Stimulated activated CD8-positive, alpha-beta memory T cell treated with anti-CD3 and anti-CD28 coated beads, Interleukin-7, amount 100 ng/mL, for 48 hours (primary cell): ENCODE data around the gene MRFAP1.
"Not testable (repeated sequence)": the region's sequence is repeated elsewhere in the genome, so short reads cannot be mapped to it uniquely, and the experiment has no call there.

Experiments
- DNase-seq, 2 donors: peaks; one replicate each; pipeline ENCODE4 v3.0.0-alpha.2; 2020; ENCODE audit warnings: low read depth in 1 of 2; ENCODE audit errors: extremely low read depth in 1 of 2

MRFAP1 gene

DNA sequence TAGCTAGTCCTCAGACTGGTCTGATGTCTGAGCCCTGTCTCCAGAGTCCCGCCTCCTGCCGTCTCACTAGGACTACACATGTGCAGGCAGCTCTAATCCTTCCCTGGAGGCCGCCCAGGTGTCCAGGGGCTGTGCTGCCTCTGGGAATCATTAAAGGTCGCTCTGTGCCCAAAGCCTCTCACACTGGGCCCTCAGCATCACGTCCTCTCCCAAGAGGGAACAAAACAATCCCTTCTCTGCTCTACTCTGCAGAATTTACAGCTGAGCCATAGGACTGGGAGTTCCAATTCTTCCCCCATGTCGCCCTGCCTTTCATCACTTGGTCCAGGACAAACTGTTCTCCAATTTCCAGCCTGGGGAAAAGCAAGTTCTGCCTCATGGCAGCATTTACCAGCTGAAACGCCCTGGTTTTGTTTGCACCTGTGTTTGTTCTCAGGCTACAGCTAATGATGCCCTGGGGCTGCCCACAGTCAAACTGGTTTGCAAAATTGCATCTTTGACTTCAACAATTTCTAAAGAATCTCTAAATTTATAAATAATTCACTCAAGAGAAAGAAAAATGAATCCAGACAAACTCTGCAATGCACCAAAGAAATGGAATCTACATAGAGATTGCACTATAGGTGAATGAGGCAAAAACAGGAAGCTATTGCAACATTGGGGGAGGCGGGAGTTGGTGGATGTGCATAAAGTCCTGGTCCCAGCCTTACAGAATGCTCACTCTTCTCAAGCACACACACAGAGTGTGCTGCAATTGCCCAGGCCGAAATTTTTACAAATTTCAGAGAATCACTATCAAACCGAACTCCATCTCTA is 7.2 kb upstream of the MRFAP1 start:
- DNase-seq: no peak

DNA sequence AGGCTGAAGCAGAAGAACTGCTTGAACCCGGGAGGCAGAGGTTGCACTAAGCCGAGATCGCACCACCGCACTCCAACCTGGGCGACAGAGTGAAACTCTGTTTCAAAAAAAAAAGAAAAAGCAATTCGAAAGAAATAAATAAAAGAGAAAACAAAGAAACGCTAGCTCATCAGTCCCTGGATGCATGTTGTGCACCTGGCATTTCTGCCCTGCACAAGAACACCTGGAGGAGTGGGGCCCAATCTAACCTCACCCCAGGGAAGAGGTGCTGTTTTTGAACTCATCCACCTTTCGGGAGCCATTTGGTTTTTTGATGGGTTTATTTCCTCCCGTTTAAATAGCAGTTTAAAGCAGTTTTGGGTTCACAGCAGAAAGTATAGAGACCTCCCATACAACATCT is 5.7 kb upstream of the MRFAP1 start:
- DNase-seq: no peak

DNA sequence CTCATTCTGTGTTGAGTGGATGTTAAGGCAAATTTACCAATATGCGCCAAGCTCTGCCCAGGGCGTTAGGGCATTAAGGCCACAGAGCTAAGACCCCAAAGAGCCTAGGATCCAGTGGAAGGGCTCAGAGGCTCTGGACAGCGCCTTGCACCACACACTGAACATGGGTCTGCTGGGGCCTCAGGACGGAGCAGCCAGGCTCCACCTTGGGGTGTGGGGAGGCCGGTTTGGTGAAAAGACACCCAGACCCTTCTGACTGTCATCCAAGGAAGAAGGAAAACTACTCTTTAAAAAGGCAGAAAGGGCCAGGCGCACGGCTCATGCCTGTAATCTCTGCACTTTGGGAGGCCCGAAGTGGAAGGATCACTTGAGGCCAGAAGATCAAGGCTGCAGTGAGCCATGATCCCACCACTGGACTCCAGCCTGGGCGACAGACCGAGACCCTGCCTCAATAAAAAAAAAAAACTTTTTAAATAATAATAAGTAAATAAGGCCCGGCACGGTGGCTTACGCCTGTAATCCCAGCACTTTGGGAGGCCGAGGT is 1.3 kb upstream of the MRFAP1 start:
- DNase-seq: no peak

DNA sequence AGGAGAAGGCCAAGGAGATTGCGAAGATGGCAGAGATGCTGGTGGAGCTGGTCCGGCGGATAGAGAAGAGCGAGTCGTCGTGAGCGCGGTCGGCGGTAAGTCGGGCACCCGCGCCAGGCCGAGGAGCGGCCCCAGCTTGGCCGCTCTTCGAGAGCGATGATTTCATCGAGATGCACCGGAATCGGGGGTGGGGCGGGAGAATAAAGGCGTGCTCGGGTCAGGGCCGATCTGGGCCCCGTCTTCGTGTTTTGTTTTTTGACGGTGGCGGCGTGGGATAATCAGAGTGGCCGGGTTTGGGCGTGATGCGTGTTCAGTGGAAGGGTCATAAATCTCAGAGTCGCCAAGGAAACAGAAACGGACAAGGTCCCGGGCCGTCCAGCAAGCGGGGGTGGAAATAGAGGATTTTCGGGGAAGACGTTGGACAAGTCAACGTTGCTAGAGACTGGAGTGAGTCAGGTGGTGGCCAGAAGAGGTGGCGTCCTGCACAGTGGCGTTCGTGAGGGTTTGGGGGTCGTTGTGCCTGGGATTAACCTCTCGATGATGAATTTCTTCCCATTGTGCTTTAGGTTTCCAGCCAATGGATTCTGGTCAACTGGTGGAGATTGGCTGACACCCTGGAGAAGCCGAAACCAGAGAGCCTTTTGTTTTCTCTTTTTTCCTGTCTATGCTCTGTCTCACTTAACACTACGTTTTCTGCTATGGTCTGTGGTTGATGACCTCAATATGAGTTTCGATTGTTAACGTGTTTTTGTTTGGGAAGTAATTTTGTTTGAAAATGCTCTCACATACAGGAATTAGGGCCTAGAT is 882 bp downstream of the MRFAP1 start:
- peak in 1 of 2 donors; percentile 26 for DNase-seq

DNA sequence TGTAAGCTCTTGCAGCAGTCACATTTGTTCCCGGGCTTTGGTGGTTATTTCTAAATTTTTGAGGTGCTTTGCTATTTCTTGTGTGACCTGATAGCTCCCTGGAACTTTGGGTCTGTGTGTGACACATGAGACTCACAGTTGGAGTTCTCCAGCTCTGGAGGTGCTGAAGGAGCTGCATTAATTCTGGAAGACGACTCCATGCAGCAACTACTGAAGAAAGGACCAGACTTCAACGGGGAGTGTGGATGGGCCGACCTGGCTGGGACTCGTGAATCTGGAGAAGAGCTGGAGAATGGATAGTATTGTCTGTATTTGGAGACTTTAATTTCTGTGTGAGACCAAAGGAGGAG is 1.5 kb downstream of the MRFAP1 start:
- no peak for DNase-seq

DNA sequence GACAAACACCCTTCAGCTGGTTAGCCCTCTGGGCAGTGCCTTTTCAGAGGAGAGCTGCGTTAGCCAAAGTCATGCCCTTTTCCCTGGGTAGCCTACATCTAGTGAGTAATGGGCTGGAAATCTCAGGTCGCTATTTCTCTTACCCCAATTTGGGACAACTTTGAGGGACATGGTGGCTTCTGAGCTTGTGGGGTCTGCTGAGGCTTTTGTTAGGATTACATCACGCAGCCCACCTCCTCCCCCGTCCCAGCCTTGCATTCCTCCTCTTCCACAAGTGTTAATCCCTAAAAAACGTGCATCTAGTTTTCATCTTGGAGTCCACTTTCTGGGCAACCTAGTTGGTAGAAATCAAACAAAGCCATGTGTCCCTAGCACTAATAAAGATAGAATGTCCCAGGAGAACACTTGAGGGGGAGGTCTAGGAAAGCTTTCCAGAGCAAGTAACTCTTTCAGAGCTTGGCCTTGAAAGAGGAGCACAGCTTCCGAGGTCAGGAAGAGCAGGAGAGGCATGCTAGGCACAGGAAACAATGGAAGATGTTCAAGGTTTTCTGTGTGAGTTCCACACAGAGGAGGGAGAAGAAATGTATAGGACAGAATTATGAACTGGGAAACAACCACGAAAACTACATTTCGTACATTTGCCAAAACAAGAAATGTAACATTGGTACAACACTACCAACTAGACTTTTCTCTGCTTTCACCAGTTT is 2.8 kb downstream of the MRFAP1 start:
- no peak for DNase-seq

DNA sequence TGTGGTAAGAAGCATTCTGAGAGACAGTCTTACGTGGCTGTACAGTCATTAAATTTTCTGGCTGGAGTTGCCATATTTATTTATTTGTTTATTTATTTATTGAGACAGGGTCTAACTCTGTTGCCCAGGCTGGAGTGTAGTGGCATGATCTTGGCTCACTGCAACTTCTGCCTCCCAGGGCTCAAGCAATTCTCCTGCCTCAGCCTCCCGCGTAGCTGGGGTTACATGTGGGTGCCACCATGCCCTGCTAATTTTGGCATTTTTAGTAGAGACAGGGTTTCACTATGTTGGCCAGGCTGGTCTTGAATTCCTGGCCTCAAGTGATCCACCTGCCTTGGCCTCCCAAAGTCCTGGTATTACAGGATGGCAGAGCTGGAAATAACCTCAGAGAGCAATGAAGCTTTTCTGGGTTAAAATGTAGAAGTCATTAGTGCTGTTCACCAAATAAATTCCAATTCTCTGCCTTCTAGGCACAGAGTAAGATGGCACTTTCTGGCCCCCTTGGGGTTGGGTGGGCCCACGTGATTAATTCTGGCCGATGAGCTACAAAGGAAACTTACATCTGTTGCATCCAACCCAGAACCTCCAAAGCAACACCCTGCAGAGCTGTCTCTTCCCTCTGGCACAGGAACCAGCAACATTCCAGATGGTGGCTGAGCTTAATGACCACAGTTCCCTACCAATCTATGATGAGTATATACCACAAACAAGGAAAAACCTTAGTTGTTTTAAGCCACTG is 4.5 kb downstream of the MRFAP1 start:
- no peak for DNase-seq

DNA sequence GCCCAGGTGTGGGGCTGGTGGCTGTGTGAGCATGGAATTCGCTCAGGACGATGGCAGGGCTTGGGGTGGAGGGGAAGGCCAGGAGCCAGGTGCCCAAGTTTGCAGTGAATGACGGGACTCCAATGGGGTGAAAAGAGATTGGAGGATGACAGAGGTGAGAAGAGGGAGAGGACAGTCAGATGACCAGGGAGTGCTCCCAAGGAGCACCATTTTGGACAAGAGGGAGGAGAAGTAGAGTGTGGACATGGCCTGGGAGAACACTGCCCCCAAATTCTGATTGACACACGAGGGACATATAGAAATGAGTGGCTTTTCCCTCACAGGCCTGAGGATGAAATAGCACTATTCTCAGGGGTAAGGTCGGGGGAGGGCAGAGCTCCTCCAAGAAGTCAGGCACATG is 6.7 kb downstream of the MRFAP1 start:
- DNase-seq: no peak

DNA sequence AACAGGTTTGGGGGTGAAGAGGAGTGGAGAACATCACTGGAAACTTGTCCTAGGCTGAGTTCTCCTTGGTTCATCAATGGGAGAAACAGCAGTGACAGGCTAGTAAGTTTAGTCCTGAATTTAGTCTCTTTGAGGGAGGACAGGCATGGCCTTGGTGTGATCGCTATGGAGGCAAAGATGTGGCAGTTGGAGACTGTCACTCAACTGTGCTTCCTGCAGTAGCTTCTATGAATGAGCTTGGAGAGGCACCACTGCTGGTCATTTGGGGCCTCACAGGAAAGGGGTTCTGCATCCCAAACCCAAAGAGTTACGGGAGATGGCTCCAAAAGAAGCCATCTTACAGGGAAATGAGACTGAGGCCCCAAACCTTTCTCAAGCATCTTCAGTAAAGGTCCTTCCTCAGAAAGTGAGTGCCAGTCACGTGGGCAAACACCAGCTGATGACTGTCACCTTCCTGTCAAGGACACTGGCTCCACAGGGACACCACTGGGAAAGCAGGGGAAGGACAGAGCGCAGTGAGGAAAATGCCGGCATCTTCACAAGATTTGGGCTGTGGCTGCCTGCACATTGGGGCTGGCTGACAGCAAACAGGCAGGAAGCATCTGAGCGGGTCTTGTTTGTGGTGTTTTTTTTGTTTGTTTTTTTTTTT is 7.2 kb downstream of the MRFAP1 start:
- DNase-seq: no peak

DNA sequence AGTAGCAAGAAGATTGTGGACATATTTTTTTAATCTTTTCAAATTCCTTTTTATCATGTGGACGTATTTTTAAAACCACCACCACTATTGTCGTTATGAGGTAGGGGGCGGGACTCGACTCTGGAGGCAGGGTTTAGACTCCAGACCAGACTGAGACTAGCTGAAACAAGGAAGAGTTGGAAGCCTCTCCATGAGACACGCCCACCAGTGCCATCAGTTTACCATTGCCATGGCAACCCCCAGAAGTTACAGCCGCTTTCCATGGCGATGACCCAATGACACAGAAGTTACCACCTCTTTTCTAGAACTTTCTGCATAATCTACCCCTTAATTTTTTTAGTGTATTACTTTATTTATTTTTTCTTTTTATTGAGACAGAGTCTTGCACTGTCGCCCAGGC is 8.7 kb downstream of the MRFAP1 start:
- no peak for DNase-seq

DNA sequence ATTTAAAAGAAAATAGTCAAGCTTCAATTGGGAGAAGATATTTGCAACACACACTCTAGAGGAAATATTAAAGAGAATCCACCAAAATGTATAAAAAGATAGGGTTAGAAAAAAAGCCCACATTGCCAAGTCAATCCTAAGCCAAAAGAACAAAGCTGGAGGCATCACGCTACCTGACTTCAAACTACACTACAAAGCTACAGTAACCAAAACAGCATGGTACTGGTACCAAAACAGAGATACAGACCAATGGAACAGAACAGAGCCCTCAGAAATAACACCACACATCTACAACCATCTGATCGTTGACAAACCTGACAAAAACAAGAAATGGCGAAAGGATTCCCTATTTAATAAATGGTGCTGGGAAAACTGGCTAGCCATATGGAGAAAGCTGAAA is 13.7 kb downstream of the MRFAP1 start:
- not testable (repeated sequence) for DNase-seq

DNA sequence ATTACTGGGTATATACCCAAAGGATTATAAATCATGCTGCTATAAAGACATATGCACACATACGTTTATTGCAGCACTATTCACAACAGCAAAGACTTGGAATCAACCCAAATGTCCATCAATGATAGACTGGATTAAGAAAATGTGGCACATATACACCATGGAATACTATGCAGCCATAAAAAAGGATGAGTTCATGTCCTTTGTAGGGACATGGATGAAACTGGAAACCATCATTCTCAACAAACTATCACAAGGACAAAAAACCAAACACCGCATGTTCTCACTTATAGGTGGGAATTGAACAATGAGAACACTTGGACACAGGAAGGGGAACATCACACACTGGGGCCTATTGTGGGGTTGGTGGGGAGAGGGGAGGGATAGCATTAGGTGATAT is 14.8 kb downstream of the MRFAP1 start:
- DNase-seq: not testable (repeated sequence)

DNA sequence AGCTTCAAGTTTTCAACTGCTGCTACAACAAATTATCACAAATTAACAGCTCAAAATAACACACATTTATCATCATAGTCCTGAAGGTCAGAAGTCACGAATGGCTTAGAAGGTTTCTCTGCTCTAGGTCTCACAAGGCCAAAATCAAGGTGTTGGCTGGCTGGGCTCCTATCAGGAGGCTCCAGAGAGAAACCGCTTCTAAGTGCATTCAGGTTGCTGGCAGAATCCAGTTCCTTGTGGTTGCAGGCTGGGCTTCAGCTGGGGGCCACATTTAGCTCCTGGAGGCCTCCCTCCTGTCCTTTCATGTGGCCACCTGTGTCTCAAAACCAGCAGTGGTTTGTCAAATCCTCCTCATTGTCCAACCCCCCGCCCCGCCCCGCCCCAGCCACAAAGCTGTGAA is 15.4 kb downstream of the MRFAP1 start:
- no peak for DNase-seq

DNA sequence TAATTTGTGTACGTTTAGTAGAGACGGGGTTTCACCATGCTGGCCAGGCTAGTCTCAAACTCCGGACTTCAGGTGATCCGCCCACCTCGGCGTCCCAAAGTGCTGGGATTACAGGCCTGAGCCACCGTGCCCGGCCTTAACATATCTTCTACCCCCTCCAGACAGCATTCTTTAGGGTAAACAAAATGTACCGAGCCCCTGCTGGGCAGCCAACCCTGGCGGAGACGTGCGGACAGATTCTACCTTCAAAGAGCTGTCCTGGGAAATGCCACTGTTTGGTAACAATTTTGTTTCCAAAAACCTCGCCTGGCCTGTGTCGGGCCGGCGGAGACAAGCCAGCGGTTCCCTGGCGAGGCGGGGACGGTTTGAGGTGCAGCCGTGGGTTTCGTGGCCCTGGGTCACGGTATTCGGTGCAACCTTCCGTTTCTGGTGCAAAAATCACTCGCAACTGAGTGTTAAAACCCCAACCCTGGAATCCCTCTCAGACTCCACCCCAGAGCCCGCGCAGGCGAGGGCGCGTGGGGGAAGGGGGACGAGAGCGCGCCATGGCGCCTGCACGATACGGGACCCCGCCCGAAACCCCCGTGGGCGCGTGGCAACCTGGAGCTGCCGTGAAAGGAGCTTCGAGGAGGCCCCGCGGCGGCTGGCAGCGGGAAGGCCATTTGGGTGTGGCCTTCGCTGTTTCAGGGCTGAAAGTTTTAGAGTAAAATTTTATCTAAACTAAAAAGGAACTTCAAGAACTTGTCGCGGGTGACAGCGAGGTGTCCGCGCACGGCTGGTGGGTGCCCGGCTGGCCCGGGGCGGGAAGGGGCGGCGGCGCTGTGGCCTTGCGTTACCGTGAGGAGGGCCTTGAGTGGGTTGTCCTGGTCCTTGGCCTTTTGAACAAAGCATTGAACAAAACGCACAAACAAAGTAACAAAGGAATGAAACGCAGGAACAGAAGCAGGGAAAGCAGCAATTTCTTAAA is 17.0 kb downstream of the MRFAP1 start:
- DNase-seq: no peak

DNA sequence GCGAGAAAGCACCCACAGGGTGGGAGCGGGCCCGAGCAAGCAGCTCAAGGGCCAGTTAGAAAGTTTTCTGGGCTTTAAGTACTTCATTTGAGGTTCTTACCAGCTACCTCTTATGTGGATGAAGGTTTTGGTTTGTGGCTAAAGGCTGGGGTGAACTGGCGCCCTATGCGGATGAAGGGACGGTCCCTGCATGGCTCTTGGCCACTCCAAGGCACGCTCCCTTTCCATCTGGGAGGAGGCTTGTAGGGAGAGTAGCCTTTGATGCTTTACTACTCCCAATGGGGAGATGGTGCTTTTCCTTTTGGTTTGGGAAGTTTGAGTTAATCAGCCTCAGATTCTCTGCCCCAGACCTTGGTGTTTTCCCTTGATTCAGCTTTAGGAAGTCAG is 17.7 kb downstream of the MRFAP1 start:
- DNase-seq: no peak

DNA sequence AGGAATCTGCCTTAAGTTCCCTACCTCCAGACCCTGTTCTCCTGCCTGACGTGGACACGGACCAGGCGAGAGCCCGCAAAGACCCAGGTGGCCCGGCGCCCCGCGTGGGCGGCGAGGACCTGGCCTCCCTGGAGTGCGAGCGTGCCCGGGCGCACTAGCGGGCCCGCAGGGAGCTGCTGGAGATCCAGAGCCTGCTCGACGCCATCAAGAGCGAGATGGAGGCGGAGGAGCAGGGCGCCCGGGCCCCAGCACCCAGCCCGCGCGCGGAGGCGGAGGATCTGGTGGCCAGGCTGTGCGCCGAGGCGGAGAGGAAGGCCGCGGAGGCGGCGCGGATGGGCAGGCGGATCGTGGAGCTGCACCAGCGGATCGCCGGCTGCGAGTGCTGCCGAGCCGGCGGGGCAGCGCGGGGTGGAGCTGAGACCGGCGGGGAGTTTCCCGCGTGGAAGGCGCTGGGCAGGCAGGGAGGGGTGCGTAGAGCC is 18.2 kb downstream of the MRFAP1 start:
- DNase-seq: no peak

DNA sequence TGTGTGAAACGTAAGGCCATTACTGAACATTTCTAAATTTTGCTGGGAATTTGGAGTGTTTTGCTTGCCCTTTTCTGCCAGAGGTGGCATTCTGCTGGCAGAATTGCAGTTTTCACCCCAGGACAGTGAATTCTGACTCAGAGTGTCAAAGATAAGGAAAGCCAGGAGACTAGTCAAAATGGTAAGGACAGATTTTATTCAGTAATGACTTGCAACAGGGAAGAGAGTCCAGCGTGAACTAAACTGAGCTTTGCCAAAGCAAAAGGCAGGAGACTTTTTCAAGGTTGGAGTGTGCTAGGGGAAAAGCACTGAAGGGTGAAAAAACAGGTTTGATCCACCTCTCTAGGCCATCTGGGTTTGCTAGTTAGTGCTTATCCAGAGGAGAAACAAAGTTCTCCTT is 19.4 kb downstream of the MRFAP1 start:
- no peak for DNase-seq

DNA sequence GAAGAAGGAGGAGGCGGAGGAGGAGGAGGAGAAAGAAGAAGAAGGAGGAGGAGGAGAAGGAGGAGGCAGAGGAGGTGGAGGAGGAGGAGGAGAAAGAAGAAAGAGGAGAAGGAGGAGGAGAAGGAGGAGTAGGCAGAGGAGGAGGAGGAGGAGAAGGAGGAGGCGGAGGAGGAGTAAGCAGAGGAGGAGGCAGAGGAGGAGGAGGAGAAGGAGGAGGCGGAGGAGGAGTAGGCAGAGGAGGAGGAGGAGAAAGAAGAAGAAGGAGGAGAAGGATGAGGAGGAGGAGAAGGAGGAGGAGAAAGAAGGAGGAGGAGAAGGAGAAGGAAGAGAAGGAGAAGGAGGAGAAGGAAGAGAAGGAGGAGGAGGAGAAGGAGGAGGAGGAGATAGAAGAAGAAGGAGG is 19.9 kb downstream of the MRFAP1 start:
- no peak for DNase-seq

DNA sequence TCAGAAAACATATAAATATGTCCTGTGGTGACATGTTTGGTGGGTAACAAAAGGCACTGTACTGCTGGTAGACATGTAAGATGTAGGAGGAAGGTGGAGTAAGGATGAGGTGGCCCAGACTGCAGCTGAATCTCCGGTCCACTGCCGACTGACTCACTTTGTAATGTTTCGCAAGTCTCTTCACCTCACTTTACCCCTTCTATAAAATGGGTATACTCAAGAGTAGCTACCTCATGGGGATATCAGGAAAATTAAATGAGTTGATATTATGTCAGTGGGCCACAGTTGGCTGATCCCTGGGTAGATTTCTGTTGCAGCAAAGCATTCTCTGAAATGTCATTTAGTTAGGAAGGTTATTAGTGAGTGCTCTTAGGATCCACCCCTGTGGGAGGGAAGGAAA is 22.1 kb downstream of the MRFAP1 start:
- DNase-seq: no peak
